ENCODE data around the gene XNDC1N.
"Not testable (repeated sequence)": the region's sequence is repeated elsewhere in the genome, so short reads cannot be mapped to it uniquely, and the experiment has no call there.

The XNDC1N gene

GRCh38 chr11:71933141-71933933 is 4.9 kb upstream of the XNDC1N start:
- DNase-seq (ENCODE audit: low read depth, low spot score) = no peak

DNA sequence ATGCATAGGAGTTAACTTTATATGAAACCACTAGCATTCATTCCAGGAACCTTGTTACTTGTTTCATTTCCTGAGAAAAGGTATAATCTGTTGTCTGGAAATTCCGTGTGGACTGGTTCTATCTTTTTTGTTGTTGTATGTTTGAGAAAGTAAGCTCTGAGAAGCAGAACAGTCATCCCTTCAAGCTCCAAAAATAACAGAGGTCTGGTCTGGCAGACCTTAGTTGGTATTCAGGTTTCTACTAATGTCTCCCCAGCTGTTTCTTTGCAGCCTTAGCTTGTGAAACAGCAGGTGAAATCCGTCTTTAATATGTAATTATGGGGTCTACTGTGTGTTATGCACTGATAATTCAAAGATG is 2.8 kb upstream of the XNDC1N start:
- no peak for DNase-seq (ENCODE audit: low read depth, low spot score)

- no peak for DNase-seq (ENCODE audit: low read depth, low spot score)
Observed at GRCh38 chr11:71930556-71931244, 2.3 kb upstream of the XNDC1N start.

GRCh38 chr11:71929491-71929890 is 1.1 kb upstream of the XNDC1N start:
- no peak for DNase-seq (ENCODE audit: low read depth, low spot score)

DNA sequence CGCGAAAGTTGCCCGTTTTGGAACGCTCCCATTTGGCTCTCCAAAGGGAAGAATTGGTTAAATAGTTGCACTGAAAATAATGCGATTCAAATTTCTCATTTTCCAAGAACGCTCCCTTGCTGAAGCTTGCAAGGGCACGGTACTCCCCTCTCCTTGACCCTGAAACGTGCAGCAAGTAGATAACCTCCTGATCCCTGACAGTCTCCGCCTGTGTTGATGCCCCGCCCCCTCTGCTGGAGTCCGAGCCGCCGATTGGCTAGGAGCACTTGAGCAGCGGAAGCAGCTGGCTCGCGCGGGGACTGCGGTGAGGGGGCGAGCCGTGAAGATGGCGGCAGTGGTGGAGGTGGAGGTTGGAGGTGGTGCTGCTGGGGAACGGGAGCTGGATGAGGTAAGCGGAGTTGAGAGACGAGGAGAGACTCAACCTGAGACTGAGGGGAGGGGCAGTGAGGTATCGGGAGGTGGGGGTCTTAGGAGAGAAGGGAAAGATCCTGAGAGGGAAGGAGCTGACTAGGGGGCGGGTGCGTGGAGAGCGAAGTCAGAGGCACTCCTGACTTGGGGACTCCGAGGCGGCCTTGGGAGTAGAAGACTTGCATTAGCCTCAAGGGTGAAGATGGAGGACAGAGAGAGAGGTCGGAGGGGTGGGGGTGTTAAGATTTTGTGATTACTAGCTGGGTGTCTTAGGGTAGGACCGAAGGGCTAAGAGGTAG is 496 bp upstream of the XNDC1N start, which contains the start of gene RNF121:
TSS of gene RNF121 (plus strand) at position 310 of the 707 bp plus-strand sequence. CDS start at position 326, 16 bp downstream.
- DNase-seq (ENCODE audit: low read depth, low spot score) = peak; percentile 83

GRCh38 chr11:71917646-71918140 is 10.7 kb downstream of the XNDC1N start:
- no peak for DNase-seq (ENCODE audit: low read depth, low spot score)

DNA sequence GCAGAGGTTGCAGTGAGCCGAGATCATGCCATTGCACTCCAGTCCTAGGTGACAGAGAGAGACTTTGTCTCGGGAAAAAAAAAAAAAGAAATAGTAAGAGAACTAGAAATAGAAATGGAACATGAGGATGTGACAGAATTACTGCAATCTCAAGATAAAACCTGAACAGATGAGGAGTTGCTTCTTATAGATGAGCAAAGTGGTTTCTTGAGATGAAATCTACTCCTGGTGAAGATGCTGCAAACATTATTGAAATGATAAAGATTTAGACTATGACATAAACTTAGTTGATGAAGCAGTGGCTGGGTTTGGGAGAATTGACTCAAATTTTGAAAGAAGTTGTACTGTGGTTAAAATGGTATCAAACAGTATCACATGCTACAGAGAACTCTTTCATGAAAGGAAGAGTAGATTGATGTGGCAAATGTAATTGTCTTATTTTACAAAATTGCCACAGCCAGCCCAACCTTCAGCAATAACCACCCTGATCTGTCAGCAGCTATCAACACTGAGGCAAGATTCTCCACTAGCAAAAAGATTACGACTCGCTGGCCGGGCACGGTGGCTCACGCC is 13.7 kb downstream of the XNDC1N start:
- DNase-seq (ENCODE audit: low read depth, low spot score) = no peak

DNA sequence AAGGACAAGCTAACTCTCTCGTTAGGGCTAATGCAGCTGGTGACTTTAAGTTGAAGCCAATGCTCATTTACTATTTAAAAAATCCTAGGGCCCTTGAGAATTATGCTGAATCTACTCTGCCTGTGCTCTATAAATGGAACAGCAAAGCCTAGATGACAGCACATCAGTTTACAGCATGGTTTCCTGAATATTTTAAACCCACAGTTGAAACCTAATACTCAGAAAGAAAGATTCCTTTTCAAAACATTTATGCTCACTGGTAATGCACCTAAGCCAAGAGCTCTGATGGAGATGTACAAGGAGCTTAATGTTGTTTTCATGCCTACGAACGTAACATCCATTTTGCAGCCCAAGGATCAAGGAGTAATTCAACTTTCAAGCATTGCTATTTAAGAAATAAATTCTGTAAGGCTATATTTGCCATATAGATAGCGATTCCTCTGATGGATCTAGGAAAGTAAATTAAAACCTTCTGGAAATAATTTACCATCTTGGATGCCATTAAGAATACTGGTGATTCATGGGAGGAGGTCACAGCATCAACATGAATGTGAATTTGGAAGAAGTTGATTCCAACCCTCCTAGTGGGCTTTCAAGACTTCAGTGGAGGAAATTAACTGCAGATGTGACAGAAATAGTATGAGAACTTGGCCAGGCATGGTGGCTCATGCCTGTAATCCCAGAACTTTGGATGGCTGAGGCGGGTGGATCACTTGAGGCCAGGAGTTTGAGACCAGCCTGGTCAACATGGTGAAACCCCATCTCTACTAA is 14.5 kb downstream of the XNDC1N start:
- no peak for DNase-seq (ENCODE audit: low read depth, low spot score)

- not testable (repeated sequence) for DNase-seq (ENCODE audit: low read depth, low spot score)
Observed at GRCh38 chr11:71911986-71912340, 16.4 kb downstream of the XNDC1N start.

- not testable (repeated sequence) for DNase-seq (ENCODE audit: low read depth, low spot score)
Observed at GRCh38 chr11:71911321-71911985, 16.9 kb downstream of the XNDC1N start.

DNA sequence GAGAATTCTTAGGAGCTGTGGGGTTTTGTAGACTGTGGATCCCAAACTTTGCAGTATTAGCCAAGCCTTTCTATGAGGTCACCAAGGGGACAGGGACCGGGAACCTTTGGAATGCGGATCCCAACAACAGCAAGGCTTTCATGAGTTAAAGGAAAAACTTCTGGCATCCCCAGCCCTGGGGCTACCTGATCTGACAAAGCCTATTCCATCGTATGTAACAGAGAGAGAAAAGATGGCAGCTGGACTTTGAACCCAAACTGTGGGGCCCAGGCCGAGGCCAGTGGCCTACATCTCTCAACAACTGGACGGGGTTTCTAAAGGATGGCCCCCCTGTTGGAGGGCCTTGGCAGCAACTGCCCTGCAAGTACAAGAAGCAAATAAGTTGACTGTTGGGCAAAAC is 17.6 kb downstream of the XNDC1N start:
- not testable (repeated sequence) for DNase-seq (ENCODE audit: low read depth, low spot score)

DNA sequence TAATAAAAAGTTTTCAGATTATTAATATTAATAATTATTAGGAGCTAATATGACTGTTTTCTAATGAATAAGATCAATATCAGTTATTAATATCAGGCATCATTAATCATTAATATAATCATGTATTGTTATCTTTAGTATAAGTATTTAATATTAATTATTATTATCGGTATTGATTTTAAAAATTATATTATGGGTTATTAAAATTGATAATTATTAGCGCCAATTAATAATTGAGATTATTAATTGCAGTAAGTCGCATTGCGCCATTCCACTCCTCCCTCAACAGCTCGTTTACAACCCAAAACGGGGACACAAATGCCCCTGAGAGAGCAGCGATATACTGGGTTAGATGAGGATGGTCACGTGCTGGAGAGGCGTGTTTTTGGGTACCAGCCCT is 20.2 kb downstream of the XNDC1N start:
- no peak for DNase-seq (ENCODE audit: low read depth, low spot score)

DNA sequence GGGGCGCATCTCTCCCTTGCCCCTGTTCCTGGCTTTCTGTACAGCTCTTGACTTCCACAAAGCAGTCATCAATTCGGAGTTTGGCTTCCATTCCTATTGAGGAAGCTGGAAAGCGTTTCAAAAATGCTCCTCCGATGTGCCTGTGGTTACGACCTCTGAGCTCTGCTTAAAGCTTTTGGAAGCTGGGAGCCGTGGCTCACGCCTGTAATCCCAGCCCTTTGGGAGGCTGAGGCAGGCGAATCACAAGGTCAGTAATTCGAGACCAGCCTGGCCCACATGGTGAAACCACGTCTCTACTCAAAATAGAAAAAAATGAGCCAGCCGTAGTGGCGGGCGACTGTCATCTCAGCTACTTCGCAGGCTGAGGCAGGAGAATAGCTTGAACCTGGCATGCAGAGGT is 27.3 kb downstream of the XNDC1N start:
- not testable (repeated sequence) for DNase-seq (ENCODE audit: low read depth, low spot score)

DNA sequence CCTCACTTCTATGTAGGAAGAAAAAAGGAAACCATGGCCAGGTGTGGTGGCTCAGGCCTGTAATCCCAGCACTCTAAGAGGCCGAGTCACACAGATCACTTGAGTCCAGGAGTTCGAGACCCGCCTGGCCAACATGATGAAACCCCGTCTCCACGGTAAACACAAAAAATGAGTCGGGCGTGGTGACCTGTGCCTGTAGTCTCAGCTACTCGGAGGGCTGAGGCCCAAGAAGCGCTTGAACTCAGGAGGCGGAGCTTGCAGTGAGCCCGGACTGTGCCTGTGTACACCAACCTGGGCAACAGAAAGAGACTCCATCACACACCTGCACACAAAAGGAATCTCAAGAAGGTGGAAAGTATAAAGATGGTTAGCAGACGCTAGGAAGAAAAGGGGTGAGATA is 32.4 kb downstream of the XNDC1N start:
- no peak for DNase-seq (ENCODE audit: low read depth, low spot score)

DNA sequence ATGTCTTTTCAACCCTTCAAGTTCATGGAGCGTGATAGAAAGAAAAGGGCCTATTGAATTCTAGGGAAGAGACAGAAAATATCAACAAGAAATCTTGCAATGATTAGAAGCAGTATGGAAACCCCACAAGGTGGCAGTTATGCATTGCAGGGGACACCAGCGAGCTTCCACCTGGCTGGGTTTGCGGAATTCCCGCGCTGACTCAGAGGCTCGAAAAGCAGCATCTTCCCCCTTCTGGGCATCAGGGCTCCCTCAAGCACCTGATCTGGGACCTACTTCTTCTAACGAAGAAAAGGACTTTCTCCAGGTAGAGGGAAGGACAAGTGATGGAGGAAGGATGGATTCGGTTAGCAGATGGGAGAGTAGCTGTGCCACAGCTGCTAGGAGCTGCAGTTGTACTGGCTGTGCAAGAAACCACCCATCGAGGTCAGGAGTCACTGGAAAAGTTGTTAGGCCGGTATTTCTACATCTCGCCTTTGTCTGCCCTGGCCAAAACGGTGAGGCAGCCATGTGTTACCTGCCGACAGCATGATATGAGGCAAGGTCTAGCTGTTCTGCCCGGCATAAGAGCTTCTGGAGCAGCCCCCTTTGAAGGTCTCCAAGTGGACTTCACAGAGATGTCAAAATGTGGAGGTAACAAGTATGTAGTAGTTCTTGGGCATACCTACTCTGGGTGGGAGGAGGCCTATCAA is 39.1 kb downstream of the XNDC1N start:
- DNase-seq (ENCODE audit: low read depth, low spot score) = not testable (repeated sequence)

DNA sequence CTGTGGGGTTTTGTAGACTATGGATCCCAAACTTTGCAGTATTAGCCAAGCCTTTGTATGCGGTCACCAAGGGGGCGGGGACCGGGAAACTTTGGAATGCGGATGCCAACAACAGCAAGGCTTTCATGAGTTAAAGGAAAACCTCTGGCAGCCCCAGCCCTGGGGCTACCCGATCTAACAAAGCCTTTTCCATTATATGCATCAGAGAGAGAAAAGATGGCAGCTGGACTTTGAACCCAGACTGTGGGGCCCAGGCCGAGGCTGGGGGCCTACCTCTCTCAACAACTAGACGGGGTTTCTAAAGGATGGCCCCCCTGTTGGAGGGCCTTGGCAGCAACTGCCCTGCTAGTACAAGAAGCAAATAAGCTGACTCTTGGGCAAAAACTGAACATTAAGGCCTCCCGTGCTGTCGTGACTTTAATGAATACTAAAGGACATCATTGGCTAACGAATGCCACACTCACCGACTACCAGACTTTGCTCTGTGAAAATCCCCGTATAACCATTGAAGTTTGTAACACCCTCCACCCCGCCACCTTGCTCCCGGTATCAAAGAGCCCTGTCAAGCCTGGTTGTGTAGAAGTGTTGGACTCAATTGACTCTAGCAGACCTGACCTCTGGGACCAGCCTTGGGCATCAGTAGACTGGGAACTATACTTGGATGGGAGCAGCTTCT is 39.9 kb downstream of the XNDC1N start:
- DNase-seq (ENCODE audit: low read depth, low spot score) = not testable (repeated sequence)

DNA sequence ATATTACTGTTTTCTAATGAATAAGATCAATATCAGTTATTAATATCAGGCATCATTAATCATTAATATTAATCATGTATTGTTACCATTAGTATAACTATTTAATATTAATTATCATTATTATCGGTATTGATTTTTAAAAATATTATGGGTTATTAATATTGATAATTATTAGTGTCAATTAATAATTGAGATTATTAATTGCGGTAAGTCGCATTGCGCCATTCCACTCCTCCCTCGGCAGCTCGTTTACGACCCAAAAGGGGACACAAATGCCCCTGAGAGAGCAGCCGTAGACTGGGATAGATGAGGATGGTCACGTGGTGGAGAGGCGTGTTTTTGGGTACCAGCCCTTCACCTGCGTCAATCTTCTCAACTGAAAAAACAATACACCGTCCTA is 42.6 kb downstream of the XNDC1N start:
- not testable (repeated sequence) for DNase-seq (ENCODE audit: low read depth, low spot score)

All from iPS DF 19.7 (cell line).